Left ventricle myocardium inferior (tissue), 1 donor: ENCODE results near the gene BRPF1. TPM values are rescaled to one million over a fixed set of nuclear protein-coding genes. Genes with fewer than 3 reads are reported as not detected.

Source experiments
- DNase-seq: peaks from one replicate; pipeline ENCODE4 v3.0.0-alpha.2; 2020
- H3K27ac ChIP-seq: fragments of 200-600 bp; replicated peaks from 2 replicates; pipeline ENCODE4 v1.8.0; 2021
- H3K27me3 ChIP-seq: fragments of 200-600 bp; 2 replicates; pipeline ENCODE4 v1.8.0; 2021; ENCODE audit warnings: low read depth
- H3K36me3 ChIP-seq: fragments of 200-600 bp; 2 replicates; pipeline ENCODE4 v1.8.0; 2021
- H3K4me1 ChIP-seq: fragments of 200-600 bp; 2 replicates; pipeline ENCODE4 v1.8.0; 2021
- H3K4me3 ChIP-seq: fragments of 200-600 bp; 2 replicates; pipeline ENCODE4 v1.8.0; 2021; ENCODE audit warnings: mild to moderate bottlenecking, moderate library complexity
- H3K9me3 ChIP-seq: fragments of 200-600 bp; replicated peaks from 2 replicates; pipeline ENCODE4 v1.8.0; 2021
- CTCF ChIP-seq: fragments of 200-600 bp; IDR thresholded peaks from 2 replicates; pipeline ENCODE4 v1.8.0; 2021; ENCODE audit warnings: antibody characterized with exemption, mild to moderate bottlenecking, borderline replicate concordance
- intact Hi-C: fragments of 100-400 bp; cut with micrococcal nuclease; formaldehyde crosslinking; loops from one replicate; pipeline ENCODE4 v1.11.0; 2022
- total RNA-seq: library from RNA; stranded (reverse); fragmentation: NEBNext Ultra II Directional; extraction: Animal tissue kit (Norgen Biotek cat#: 25700); gene quantifications from one replicate; pipeline ENCODE4 v1.2.1, GENCODE V29; 2021
- donor health status: DM: no; HTN: yes; CAD: no; lungs with severe emphysema.

Gene BRPF1
- total RNA-seq, 1 donor from 2014 or later: 9.4 TPM

GRCh38 chr3:9779075-9779593 lies 47.6 kb downstream of the BRPF1 start:
- no peaks in the 10 kb centered on the region for H3K9me3 ChIP-seq
- no peaks in the 10 kb centered on the region for H3K27me3 ChIP-seq
- peaks cover 10% of the 10 kb centered on the region for H3K4me1 ChIP-seq
- H3K27ac ChIP-seq: no peak overlapping the region
- no peak overlapping the region for H3K4me3 ChIP-seq
- H3K36me3 ChIP-seq: peaks cover 46% of the 10 kb centered on the region
- no peak for DNase-seq
- TF ChIP-seq CTCF: no peak
- intact Hi-C loops: no loop called here

GRCh38 chr3:9779721-9780457 lies 48.4 kb downstream of the BRPF1 start:
- intact Hi-C loops: no loop called here
- Histone ChIP-seq H3K27me3 (no peaks in the 10 kb centered on the region), H3K27ac (peak overlapping the region; percentile 42), H3K36me3 (peaks cover 53% of the 10 kb centered on the region), H3K4me1 (peaks cover 10% of the 10 kb centered on the region), H3K4me3 (no peak overlapping the region), H3K9me3 (no peaks in the 10 kb centered on the region)
- TF ChIP-seq CTCF: no peak
- DNase-seq: no peak

- Histone ChIP-seq H3K27ac (peak overlapping the region; percentile 42), H3K4me1 (peaks cover 10% of the 10 kb centered on the region), H3K9me3 (no peaks in the 10 kb centered on the region), H3K4me3 (no peak overlapping the region), H3K27me3 (no peaks in the 10 kb centered on the region), H3K36me3 (peaks cover 58% of the 10 kb centered on the region)
- intact Hi-C loops: no loop called here
- no peak for DNase-seq
- TF ChIP-seq CTCF: no peak
Measured at GRCh38 chr3:9780458-9780812, 48.9 kb downstream of the BRPF1 start.

- H3K27me3 ChIP-seq: no peaks in the 10 kb centered on the region
- intact Hi-C loops: no loop called here
- DNase-seq: no peak
- peaks cover 63% of the 10 kb centered on the region for H3K36me3 ChIP-seq
- H3K9me3 ChIP-seq: no peaks in the 10 kb centered on the region
- peaks cover 10% of the 10 kb centered on the region for H3K4me1 ChIP-seq
- no peak overlapping the region for H3K4me3 ChIP-seq
- TF ChIP-seq CTCF: no peak
- no peak overlapping the region for H3K27ac ChIP-seq
Measured at GRCh38 chr3:9780910-9781309, 49.4 kb downstream of the BRPF1 start.

GRCh38 chr3:9781551-9781950 lies 50.0 kb downstream of the BRPF1 start:
- H3K27me3 ChIP-seq: no peaks in the 10 kb centered on the region
- peaks cover 10% of the 10 kb centered on the region for H3K4me1 ChIP-seq
- TF ChIP-seq CTCF: no peak
- no peak overlapping the region for H3K27ac ChIP-seq
- H3K36me3 ChIP-seq: peaks cover 69% of the 10 kb centered on the region
- intact Hi-C loops: no loop called here
- no peaks in the 10 kb centered on the region for H3K9me3 ChIP-seq
- no peak overlapping the region for H3K4me3 ChIP-seq
- no peak for DNase-seq
